GM21423 (cell line): ENCODE data around the gene LCN12.

ENCODE experiments used
- ATAC-seq: cut with Tn5 transposase; IDR thresholded peaks from one replicate; pipeline ENCODE4 v1.9.1; 2021; ENCODE audit warnings: mild to moderate bottlenecking, moderate library complexity; ENCODE audit not compliant: unreplicated experiment

The LCN12 gene

DNA sequence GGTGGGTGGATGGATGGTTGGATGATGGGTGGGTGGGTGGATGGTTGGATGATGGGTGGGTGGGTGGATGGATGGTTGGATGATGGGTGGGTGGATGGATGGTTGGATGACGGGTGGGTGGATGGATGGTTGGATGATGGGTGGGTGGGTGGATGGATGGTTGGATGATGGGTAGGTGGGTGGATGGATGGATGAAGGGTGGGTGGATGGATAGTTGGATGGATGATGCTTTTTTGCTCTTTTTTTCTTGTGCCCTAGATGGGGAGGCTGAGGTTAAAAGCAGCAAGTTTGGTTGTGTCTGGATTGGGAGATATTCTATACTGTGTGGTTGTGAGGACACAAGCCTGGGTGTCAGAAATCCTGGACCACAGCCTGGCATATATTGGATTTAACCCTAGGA, 5.4 kb downstream of the LCN12 start:
- ATAC-seq = no peak

- ATAC-seq = no peak
Observed at GRCh38 chr9:136957901-136958300, 5.8 kb downstream of the LCN12 start.

DNA sequence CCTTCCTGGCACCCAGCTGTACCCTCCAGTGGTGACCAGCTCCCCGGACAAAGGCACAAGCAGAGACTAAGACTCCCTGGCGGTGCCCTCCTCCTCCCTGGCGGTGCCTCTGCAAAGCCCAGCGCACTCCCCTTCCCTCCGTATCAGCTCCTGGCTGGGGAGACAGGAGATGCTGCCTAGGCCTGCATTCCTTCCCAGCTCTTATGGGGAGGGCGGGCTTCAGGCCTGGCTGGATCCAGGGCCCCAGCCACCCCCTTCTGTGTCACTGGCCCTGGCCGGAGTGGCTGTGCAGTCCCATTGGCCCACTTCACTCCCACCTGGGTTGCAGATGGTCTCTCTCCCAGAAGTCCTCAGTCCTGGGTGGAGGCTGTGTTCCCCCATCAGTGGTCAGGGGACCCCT, 6.4 kb downstream of the LCN12 start:
- no peak for ATAC-seq

GRCh38 chr9:136958898-136959850, 7.1 kb downstream of the LCN12 start:
- no peak for ATAC-seq

- ATAC-seq = no peak
Observed at GRCh38 chr9:136960212-136960937, 8.3 kb downstream of the LCN12 start.

- no peak for ATAC-seq
Observed at GRCh38 chr9:136960938-136961275, 8.8 kb downstream of the LCN12 start.

- no peak for ATAC-seq
Observed at GRCh38 chr9:136961279-136962065, 9.4 kb downstream of the LCN12 start.

GRCh38 chr9:136962163-136962562, 10.1 kb downstream of the LCN12 start:
- no peak for ATAC-seq

- ATAC-seq = no peak
Observed at GRCh38 chr9:136962701-136963248, 10.7 kb downstream of the LCN12 start.

GRCh38 chr9:136963341-136963740, 11.3 kb downstream of the LCN12 start:
- ATAC-seq = no peak

DNA sequence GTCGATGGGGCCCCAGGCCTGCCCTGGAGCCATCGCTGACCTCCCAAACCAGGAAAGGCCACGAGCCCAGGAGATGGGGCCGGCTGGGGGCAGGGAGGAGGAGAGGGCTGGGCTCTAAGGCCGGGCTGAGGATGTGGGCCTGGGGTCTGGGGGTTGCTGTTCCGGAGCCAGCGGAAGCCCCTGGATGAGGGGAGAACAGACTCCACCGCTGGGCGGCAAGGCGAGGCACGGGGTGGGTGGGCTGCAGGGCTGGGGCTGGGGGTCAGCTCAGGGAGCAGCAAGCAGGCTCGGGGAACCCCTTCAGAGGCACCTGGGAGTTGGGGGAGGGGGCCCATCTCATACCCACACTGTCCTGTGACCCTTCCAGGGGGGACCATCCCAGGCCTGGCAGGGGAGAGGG, 11.7 kb downstream of the LCN12 start:
- no peak for ATAC-seq

GRCh38 chr9:136964171-136964689, 12.2 kb downstream of the LCN12 start:
- no peak for ATAC-seq

GRCh38 chr9:136964833-136965422, 12.9 kb downstream of the LCN12 start:
- no peak for ATAC-seq

DNA sequence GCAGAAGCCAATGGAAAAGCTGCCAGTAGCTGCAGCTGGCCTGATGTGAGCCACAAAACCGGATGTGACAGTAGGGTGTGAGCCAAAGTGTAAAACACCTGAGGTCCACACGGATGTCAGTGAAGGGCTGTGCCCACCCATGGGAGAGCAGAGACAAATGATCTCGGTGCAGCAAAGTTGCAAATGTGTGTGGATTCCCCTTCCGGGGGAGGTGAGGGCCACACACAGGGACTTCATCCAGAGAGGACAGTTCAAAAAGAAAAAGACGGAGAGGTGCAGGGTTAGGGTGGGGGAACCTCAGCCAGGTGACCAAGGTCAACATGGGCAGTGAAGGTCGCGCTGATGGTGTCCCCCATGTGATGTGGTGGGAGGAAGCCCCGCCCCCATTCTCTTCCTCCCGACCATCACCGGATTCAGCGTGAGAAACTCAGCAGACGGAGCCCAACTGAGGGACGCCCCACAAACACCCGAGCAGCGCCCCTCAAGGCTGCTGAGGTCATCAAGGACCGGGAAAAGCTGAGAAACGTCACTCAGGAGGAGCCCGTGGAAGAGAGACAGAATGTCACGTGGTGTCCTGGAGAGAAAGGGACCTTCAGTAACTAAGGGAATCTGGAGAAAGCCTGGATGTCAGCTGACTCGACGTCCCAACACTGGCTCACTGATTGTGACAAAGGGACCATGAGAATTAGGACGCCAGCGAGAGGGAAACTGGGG, 13.9 kb downstream of the LCN12 start:
- ATAC-seq = no peak

GRCh38 chr9:136968333-136969127, 16.5 kb downstream of the LCN12 start:
- no peak for ATAC-seq

DNA sequence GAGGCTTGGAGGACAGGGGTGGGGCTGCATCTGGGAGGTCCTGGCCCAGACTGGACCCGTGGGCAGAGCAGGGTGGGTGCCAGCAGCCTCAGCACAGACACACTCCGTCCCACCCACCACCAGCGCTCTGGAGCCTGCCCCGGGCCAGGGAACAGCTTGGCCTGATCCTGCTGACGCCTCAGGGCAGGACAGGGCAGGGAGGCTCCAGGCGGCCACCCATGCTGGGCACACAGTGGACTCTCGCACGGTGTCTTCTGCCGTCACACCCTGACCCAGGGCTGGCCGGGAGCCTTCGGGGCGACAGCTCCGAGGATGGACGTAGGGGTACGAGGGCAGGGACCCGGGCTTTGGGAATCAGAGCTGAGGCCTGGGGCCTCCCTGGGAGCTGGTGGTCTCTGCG, 17.1 kb downstream of the LCN12 start:
- ATAC-seq = no peak

DNA sequence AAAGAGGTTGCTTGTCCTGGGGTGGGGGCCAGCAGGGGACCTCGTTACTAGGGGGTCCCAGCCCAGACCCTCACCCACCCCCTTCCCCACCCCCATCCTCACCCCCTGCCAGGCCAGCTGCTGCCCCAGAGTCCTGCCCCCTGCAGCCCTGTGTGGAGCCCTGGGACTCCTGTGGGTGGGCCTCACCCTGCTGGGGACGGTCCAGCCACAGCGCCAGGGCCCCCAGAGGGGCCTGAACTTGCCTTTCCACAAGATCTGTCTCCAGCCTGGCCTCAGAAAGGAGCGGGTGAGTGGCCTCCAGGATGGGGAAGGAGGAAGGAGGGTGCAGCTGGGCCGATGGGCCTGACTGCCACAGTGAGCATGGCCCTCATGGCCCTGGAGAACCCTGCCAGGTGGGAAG, 17.7 kb downstream of the LCN12 start:
- ATAC-seq = no peak

- no peak for ATAC-seq
Observed at GRCh38 chr9:136970361-136970760, 18.3 kb downstream of the LCN12 start.

DNA sequence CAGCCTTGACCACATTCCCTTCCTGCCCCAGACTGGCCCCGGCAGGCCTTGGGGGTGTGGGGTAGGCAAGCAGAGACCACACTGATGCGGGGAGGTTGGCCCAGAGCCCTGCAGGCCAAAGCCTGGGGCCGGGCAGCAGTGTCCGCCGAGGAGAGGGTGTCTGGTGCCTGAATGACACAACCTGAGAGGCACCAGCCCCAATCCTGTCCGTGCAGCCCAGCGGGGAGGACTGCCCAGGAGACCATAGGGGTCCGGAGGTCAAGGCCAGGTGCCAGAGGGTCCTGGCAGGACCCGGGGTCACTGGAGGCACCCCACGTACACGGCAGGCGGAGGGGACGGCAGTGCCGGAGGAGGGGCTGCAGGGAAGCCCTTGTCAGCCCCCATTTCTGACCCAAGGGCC, 19.7 kb downstream of the LCN12 start:
- ATAC-seq = no peak
